SK-N-SH (cell line): ENCODE results near the gene MTX2. TPM values are rescaled to one million over a fixed set of nuclear protein-coding genes. Genes with fewer than 3 reads are reported as not detected.

ENCODE experiments used
- CTCF ChIA-PET: fragments of 300-600, 350-600 bp; formaldehyde crosslinking; extraction: SDS; loops from one replicate; lab custom pipeline; 2021; lab: Yijun Ruan, JAX
- POLR2A ChIA-PET: fragments of 350-600 bp; sonication (Branson Sonifier 250); formaldehyde crosslinking; extraction: SDS; loops from one replicate; lab custom pipeline; 2020; ENCODE audit warnings: antibody characterized with exemption, inconsistent platforms; lab: Yijun Ruan, JAX
- DNase-seq: peaks from one replicate; pipeline ENCODE4 v3.0.0; 2012
- H2AFZ ChIP-seq: fragments of 200-600 bp; sonication (generic); 2 replicates; pipeline ENCODE4 v1.8.1; 2016; ENCODE audit warnings: antibody characterized with exemption, mild to moderate bottlenecking, low read depth
- H3F3A ChIP-seq: fragments of 200-600 bp; sonication (generic); replicated peaks from 2 replicates; pipeline ENCODE3; 2016; ENCODE audit warnings: antibody characterized with exemption, mild to moderate bottlenecking; ENCODE audit not compliant: insufficient read depth
- H3K27ac ChIP-seq, 2 experiments: fragments of 200-500 bp in 1 of 2; fragments of 200-600 bp in 1 of 2; sonication (Bioruptor generic) in 1 of 2; sonication (generic), shearing (Covaris generic) in 1 of 2; 2 replicates each; pipeline versions ENCODE4 v1.5.1 to v1.6.1; 2014 to 2016; ENCODE audit warnings: low read depth in 2 of 2, inconsistent platforms in 1 of 2, low read length in 1 of 2, mild to moderate bottlenecking in 1 of 2, mixed read lengths in 1 of 2
- H3K27me3 ChIP-seq: fragments of 200-600 bp; sonication (generic), shearing (Covaris generic); 2 replicates; pipeline ENCODE4 v1.6.1; 2016; ENCODE audit warnings: mixed run types; ENCODE audit not compliant: insufficient read depth
- H3K36me3 ChIP-seq, 2 experiments: fragments of 200-500 bp in 1 of 2; fragments of 200-600 bp in 1 of 2; sonication (Bioruptor generic) in 1 of 2; sonication (generic) in 1 of 2; replicated peaks in 1 of 2; 2 replicates each; pipeline versions ENCODE3 to v1.5.1; 2014 to 2016; ENCODE audit warnings: low read length in 1 of 2, mild to moderate bottlenecking in 1 of 2; ENCODE audit not compliant: insufficient read depth in 2 of 2, control insufficient read depth in 1 of 2
- H3K4me1 ChIP-seq, 2 experiments: fragments of 200-500 bp in 1 of 2; fragments of 200-600 bp in 1 of 2; sonication (Bioruptor generic) in 1 of 2; sonication (generic), shearing (Covaris generic) in 1 of 2; 2 replicates each; pipeline versions ENCODE4 v1.5.1 to v1.6.1; 2014 to 2016; ENCODE audit warnings: low read depth in 1 of 2, low read length in 1 of 2, mixed run types in 1 of 2; ENCODE audit not compliant: insufficient read depth in 2 of 2, control insufficient read depth in 1 of 2
- H3K4me2 ChIP-seq: fragments of 200-600 bp; sonication (generic), shearing (Covaris generic); 2 replicates; pipeline ENCODE4 v1.6.1; 2017; ENCODE audit warnings: mixed run types
- H3K4me3 ChIP-seq, 2 experiments: fragments of 200-500 bp in 1 of 2; fragments of 200-600 bp in 1 of 2; sonication (Bioruptor generic) in 1 of 2; sonication (generic), shearing (Covaris generic) in 1 of 2; 2 replicates each; pipeline versions ENCODE4 v1.5.1 to v1.8.1; 2014 to 2016; ENCODE audit warnings: low read depth in 2 of 2, inconsistent platforms in 1 of 2, low read length in 1 of 2, mild to moderate bottlenecking in 1 of 2, mixed read lengths in 1 of 2, moderate library complexity in 1 of 2
- H3K79me2 ChIP-seq: fragments of 200-600 bp; sonication (generic); 2 replicates; pipeline ENCODE4 v1.8.1; 2017; ENCODE audit warnings: mild to moderate bottlenecking; ENCODE audit not compliant: insufficient read depth
- H3K9ac ChIP-seq: fragments of 200-600 bp; sonication (generic); 2 replicates; pipeline ENCODE4 v1.6.1; 2017; ENCODE audit warnings: mixed run types
- H3K9me2 ChIP-seq: fragments of 200-600 bp; sonication (generic); 2 replicates; pipeline ENCODE4 v1.6.1; 2017; ENCODE audit warnings: mixed run types
- H3K9me3 ChIP-seq: fragments of 200-600 bp; sonication (generic); 2 replicates; pipeline ENCODE4 v1.6.1; 2017; ENCODE audit warnings: mixed run types, mild to moderate bottlenecking, moderate library complexity
- H4K20me1 ChIP-seq: fragments of 200-600 bp; sonication (generic); 2 replicates; pipeline ENCODE4 v1.6.1; 2017; ENCODE audit warnings: mild to moderate bottlenecking, mixed run types; ENCODE audit not compliant: insufficient read depth
- CHD2 ChIP-seq: fragments of 150-350 bp; IDR thresholded peaks from 2 replicates; pipeline ENCODE4 v1.6.1; 2018; ENCODE audit warnings: low read length; ENCODE audit not compliant: partially characterized antibody
- FOSL2 ChIP-seq: IDR thresholded peaks from 2 replicates; pipeline ENCODE4 v1.4.0; 2012; ENCODE audit warnings: low read depth, mild to moderate bottlenecking, moderate library complexity, borderline replicate concordance
- FOXJ3 ChIP-seq: sonication (generic); formaldehyde crosslinking; IDR thresholded peaks from 2 replicates; pipeline ENCODE4 v1.5.1; 2020; ENCODE audit warnings: mild to moderate bottlenecking, missing genetic modification reagents
- FOXM1 ChIP-seq: IDR thresholded peaks from 2 replicates; pipeline ENCODE4 v1.4.0; 2012; ENCODE audit warnings: low read depth, mild to moderate bottlenecking
- GABPA ChIP-seq: IDR thresholded peaks from 2 replicates; pipeline ENCODE4 v1.4.0; 2012; ENCODE audit warnings: low read depth, mild to moderate bottlenecking
- MEF2A ChIP-seq: IDR thresholded peaks from 2 replicates; pipeline ENCODE4 v1.4.0; 2012; ENCODE audit warnings: low read depth, borderline replicate concordance
- MXI1 ChIP-seq: IDR thresholded peaks from 2 replicates; pipeline ENCODE4 v1.6.1; 2012; ENCODE audit warnings: mild to moderate bottlenecking, low read depth, low read length, improper control_type of control experiment
- NFIC ChIP-seq: IDR thresholded peaks from 2 replicates; pipeline ENCODE4 v1.4.0; 2012; ENCODE audit warnings: borderline replicate concordance
- NRF1 ChIP-seq: IDR thresholded peaks from 2 replicates; pipeline ENCODE4 v1.6.1; 2012; ENCODE audit warnings: low read depth, mild to moderate bottlenecking, low read length
- PBX3 ChIP-seq: IDR thresholded peaks from 2 replicates; pipeline ENCODE4; 2012
- USF2 ChIP-seq: fragments of 150-350 bp; IDR thresholded peaks from 2 replicates; pipeline ENCODE4 v1.6.1; 2017; ENCODE audit warnings: antibody characterized with exemption, low read length, low read depth, borderline replicate concordance
- WGBS: methylation state at CpG from one replicate; pipeline ENCODE4 v1.1.6; 2017; ENCODE audit warnings: low lambda C conversion rate; 5-methylcytosine and 5-hydroxymethylcytosine counted together
- polyA plus RNA-seq, 3 experiments: library from polyadenylated mRNA; depleted of rRNA; stranded (reverse); fragments of >200 nt; gene quantifications; 2 replicates each; pipeline ENCODE4 v1.2.3, GENCODE V29; 2012

The MTX2 gene
- polyA plus RNA-seq, 1 of the 3 experiments (the other 2 are of a cell fraction), result 44.4 TPM

DNA sequence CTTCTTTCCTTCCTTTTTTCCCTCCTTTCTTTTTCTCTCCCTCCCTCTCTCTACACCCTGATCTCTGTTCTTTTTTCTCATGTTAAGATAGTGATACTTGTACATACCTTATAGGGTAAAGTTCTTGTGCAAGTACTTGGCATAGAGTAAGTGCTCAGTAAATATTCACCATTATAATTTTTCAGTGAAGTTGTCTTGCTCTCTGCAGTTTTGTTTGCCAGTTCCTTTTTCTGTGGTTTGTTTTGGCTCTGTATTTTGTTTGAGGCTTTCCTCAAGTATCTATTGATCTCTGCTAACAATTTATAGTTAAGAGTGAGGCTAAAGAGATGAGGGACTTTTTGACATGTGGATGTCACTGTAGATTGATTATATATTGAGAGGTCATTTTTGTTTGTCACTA lies 48.0 kb downstream of the MTX2 start:
- no peaks in the 10 kb centered on the region; a peak in 2 of 4 replicates for H3K4me1 ChIP-seq
- H4K20me1 ChIP-seq, result no peaks in the 10 kb centered on the region
- DNase-seq, result no peak
- H2AFZ ChIP-seq, result no peak overlapping the region
- no peaks in the 10 kb centered on the region for H3K27me3 ChIP-seq
- ChIA-PET POLR2A (no interaction called here), CTCF (interaction anchor here (0.9 kb wide), 1 partner anchor 136 kb away, joined by 3 read pairs; no protein-coding TSS in a partner anchor)
- H3F3A ChIP-seq, result no peaks in the 10 kb centered on the region
- TF ChIP-seq FOXM1, result no peak
- peaks cover 8% of the 10 kb centered on the region; the same call in 1 of the 2 replicates for H3K79me2 ChIP-seq
- H3K9me3 ChIP-seq, result no peaks in the 10 kb centered on the region
- H3K36me3 ChIP-seq, result peaks cover 5 to 15% of the 10 kb centered on the region in 2 experiments
- no peaks in the 10 kb centered on the region for H3K9me2 ChIP-seq
- H3K9ac ChIP-seq, result no peak overlapping the region
- H3K4me2 ChIP-seq, result no peak overlapping the region
- H3K27ac ChIP-seq, result 0 out of 4 replicates have a peak overlapping the region, but pooled peaks of 1 of the 2 experiments have one; percentile 3
- no peak overlapping the region for H3K4me3 ChIP-seq

- H3K9ac ChIP-seq, result no peak overlapping the region
- no peak for TF ChIP-seq MEF2A
- TF ChIP-seq GABPA, result no peak
- TF ChIP-seq CHD2, result no peak
- no peak for TF ChIP-seq NRF1
- no peak for TF ChIP-seq USF2
- no peak for TF ChIP-seq PBX3
- no peak for TF ChIP-seq NFIC
- no peak for TF ChIP-seq FOXJ3
- H2AFZ ChIP-seq, result no peak overlapping the region
- H3K27ac ChIP-seq, result no peak overlapping the region
- no peaks in the 10 kb centered on the region for H3K9me3 ChIP-seq
- no peaks in the 10 kb centered on the region for H4K20me1 ChIP-seq
- H3K4me1 ChIP-seq, result no peaks in the 10 kb centered on the region; a peak in 2 of 4 replicates
- no peaks in the 10 kb centered on the region for H3K9me2 ChIP-seq
- POLR2A ChIA-PET, result no interaction called here
- CTCF ChIA-PET, result interaction anchor here (0.9 kb wide), 1 partner anchor 136 kb away, joined by 3 read pairs; no protein-coding TSS in a partner anchor
- H3K4me3 ChIP-seq, result no peak overlapping the region
- 85% methylated on average over 1 of the region's 1 CpG for WGBS
- peaks cover 8% of the 10 kb centered on the region; the same call in 1 of the 2 replicates for H3K79me2 ChIP-seq
- H3K27me3 ChIP-seq, result no peaks in the 10 kb centered on the region
- no peaks in the 10 kb centered on the region for H3F3A ChIP-seq
- no peak for DNase-seq
- H3K36me3 ChIP-seq, result peaks cover 5 to 15% of the 10 kb centered on the region in 2 experiments
- H3K4me2 ChIP-seq, result no peak overlapping the region
Measured at GRCh38 chr2:176317623-176318065, 48.4 kb downstream of the MTX2 start.

DNA sequence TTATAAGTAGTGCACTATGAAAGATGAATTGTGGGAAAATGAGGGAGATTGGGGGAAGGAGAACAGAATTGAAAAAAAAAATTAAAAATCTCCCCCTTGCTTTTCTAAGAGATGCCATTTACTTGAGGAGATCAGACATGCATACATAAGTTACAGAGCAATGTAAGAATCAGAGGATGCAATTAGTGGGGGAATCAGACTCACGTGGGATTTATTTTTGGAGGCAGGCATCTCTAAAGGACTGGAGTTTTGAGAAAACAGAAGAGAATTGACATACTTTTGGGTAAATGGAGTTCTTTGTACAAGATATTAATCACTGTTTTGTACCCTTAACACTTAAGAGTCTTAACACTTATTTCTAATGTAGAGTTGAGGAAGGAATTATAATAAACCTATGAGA lies 52.7 kb downstream of the MTX2 start:
- Histone ChIP-seq H3K79me2 (0 out of 2 replicates have a peak, but pooled peaks cover 12% of the 10 kb centered on the region), H2AFZ (no peak overlapping the region), H3K9me3 (no peaks in the 10 kb centered on the region), H3K4me2 (no peak overlapping the region), H3K27ac (no peak overlapping the region), H3K36me3 (peaks cover 11 to 16% of the 10 kb centered on the region in 2 experiments), H3F3A (no peaks in the 10 kb centered on the region), H3K9me2 (no peaks in the 10 kb centered on the region; the same call in 1 of the 2 replicates), H3K4me3 (no peak overlapping the region), H3K27me3 (no peaks in the 10 kb centered on the region), H3K4me1 (no peaks in the 10 kb centered on the region; a peak in 3 of 4 replicates), H3K9ac (no peak overlapping the region), H4K20me1 (no peaks in the 10 kb centered on the region)
- TF ChIP-seq FOXJ3, result no peak
- no peak for TF ChIP-seq MXI1
- TF ChIP-seq FOSL2, result no peak
- POLR2A ChIA-PET, result no interaction called here
- WGBS, result 100% methylated on average over 1 of the region's 1 CpG
- CTCF ChIA-PET, result no interaction called here
- DNase-seq, result no peak
